D341Med (cell line): ENCODE measurements around the gene ARFGEF3.

ENCODE experiments used
- DNase-seq: peaks from one replicate; pipeline ENCODE4 v3.0.0; 2012; ENCODE audit warnings: low spot score

Gene ARFGEF3

GRCh38 chr6:138307352-138307751, 145.6 kb downstream of the ARFGEF3 start:
- no peak for DNase-seq

GRCh38 chr6:138307816-138308730, 146.3 kb downstream of the ARFGEF3 start:
- DNase-seq, result no peak

DNA sequence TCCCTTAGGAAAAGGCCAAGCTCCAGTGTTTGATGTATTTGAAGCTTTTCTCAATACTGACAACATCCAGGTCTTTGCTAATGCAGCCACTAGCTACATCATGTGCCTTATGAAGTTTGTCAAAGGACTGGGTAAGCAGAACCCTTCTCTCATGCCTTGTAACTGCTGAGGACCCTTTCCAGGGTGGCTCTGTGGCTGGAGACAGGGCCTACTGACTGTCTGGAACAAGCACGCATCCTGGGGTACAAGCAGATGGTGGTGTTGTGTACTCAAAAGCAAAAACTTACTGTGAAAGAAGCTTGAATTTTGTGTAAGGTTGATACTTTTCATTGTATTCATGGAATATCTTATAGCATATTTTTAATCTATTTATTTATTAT, 147.0 kb downstream of the ARFGEF3 start:
- no peak for DNase-seq

- DNase-seq, result no peak
Measured at GRCh38 chr6:138309695-138310094, 148.0 kb downstream of the ARFGEF3 start.

- no peak for DNase-seq
Measured at GRCh38 chr6:138310294-138310693, 148.6 kb downstream of the ARFGEF3 start.

DNA sequence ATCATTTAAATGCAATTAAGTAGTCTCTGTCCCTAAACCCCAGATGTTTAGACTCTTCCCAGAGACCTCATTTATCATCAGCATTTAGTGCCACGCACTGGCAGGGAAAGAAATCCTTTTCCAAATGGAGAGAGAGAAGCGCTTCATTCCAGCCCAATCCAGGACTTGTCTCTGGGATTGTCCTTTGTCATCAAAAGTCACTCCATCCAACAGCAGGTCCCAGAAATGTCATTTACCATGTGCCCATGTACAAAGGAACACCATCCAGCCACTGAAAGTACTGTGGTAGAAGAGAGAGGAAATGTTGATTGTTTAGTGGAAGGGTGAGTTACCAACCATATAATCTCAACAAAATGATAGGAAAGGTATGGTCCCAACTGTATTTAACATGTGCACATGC, 149.1 kb downstream of the ARFGEF3 start:
- no peak for DNase-seq

GRCh38 chr6:138311268-138311667, 149.5 kb downstream of the ARFGEF3 start:
- no peak for DNase-seq

GRCh38 chr6:138318741-138319375, 157.1 kb downstream of the ARFGEF3 start:
- no peak for DNase-seq

DNA sequence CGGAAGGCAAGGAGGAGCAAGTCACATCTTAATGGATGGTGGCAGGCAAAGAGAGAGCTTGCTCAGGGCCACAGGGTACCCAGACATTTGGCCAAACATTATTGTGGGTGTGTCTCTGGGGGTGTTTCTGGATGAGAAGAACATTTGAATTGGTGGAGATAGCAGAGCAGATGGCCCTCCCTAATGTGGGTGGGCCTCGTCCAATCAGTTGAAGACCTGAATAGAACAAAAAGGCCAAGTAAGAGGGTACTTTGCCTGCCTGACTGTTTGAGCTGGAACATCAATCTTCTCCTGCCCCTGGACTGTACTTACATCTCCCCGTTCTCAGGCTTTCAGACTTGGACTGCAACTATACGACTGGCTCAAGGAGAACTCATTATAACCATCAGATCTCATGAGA, 160.2 kb downstream of the ARFGEF3 start:
- DNase-seq, result no peak

GRCh38 chr6:138323821-138324220, 162.1 kb downstream of the ARFGEF3 start:
- no peak for DNase-seq

GRCh38 chr6:138328210-138328609, 166.5 kb downstream of the ARFGEF3 start:
- no peak for DNase-seq

DNA sequence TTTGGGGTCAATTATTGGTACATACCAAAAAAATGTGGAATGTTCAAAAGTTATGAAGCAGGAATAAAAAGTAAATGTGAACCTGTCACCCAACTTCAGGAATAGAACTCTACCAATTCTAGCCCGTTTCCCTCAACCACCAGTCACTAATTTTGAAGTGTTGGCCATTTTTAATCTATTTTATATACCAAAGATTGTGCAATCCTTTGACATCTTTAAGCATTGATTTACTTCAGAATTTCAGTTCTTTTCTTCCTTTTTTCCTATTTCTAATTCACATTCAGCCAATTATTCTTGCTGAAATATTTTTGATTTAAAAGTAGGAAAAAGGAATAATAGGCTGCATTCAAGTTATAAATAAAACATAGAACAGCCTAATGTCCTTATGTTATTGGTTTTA, 169.0 kb downstream of the ARFGEF3 start:
- DNase-seq, result no peak

- DNase-seq, result no peak
Measured at GRCh38 chr6:138331444-138331843, 169.7 kb downstream of the ARFGEF3 start.

DNA sequence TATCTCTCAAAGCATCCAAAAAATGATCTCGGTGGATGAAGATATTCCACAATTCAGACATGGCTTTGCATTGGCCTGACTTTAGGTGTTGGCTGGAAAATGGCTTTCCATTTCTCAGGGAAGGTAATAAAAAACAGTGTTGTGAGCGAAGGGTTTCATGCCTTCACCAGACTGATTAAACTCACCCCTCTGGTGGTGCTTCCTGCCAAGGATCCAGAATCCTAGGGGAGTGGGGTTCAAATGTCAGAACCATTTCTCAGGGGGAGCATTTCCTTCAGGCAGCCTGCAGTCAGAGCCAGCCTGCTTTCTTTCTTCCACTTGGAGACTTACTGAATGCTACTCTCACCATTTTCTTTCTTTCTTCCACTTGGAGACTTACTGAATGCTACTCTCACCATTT, 170.2 kb downstream of the ARFGEF3 start:
- no peak for DNase-seq

GRCh38 chr6:138334000-138334399, 172.3 kb downstream of the ARFGEF3 start:
- no peak for DNase-seq

DNA sequence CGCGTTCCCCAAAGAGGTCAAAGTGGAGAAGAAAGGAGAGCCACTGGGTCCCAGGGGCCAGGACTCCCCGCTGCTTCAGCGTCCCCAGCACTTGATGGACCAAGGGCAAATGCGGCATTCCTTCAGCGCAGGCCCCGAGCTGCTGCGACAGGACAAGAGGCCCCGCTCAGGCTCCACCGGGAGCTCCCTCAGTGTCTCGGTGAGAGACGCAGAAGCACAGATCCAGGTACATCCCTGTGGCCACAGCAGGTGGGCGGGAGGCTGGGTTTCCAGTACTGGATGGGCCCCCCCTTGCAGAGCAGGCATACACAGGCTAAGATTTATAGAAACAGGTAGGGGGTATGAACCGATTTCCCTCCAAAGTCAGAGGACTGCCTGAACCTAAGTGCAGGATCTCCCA, 173.2 kb downstream of the ARFGEF3 start:
- no peak for DNase-seq

GRCh38 chr6:138336221-138336620, 174.5 kb downstream of the ARFGEF3 start:
- no peak for DNase-seq

GRCh38 chr6:138337076-138337475, 175.3 kb downstream of the ARFGEF3 start:
- no peak for DNase-seq

- no peak for DNase-seq
Measured at GRCh38 chr6:138339024-138339423, 177.3 kb downstream of the ARFGEF3 start.

- DNase-seq, result no peak
Measured at GRCh38 chr6:138341176-138341575, 179.4 kb downstream of the ARFGEF3 start.

DNA sequence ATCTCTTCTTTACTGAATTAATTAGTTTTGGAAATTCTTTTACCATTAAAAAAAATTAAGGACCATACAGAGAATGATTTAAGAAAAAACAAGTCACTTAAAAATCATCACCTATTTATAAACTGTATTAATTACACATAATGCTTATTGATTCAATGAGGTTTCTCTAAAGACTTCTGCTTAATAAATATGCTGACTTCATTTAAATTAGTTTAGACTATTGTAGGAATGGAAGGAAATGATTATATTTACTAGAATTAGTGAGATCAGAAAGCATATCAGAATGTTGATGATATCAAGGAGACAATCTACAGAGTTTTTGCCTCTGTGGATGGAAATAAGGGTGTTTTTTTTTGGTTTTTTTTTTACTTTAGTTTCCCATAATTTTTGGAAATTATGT, 181.4 kb downstream of the ARFGEF3 start:
- no peak for DNase-seq

DNA sequence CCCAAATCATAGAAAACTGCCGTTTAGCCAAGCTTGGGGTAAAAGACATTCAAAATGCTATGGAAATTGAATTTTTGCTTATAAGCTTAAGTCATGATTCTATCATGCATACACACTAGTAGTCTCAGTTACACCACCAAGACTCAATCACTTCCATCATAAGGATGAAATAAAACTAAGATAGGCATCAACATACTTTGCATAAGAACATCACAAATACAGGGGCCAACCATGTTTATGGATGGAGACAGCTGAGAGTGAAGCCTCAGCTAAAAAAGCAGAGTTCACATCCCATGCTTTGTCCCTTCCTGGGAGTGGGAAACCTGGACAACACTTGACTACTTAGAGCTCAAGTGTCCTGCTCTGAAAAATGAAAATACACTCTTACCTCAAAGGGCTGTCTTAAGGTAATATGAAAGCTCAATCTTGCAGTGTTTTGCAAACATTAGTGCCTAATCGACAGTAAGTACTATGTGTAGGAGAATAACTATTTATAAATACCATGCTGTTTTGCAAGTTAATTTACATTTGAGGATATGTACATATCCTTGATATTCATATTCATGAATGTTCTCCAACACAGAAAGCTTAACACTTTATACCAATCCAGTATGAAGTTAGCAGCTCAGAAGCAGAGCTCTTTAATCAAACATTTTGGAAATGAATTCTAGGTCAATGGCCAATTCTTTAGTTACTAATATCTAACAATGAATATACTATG, 184.0 kb downstream of the ARFGEF3 start:
- DNase-seq, result no peak
